ENCODE measurements around the gene SLC4A9. TPM values are rescaled to one million over a fixed set of nuclear protein-coding genes. Genes with fewer than 3 reads are reported as not detected.
A peak's percentile ranks its signal among the peaks of the same experiment; 100 is the strongest.
"Not testable (repeated sequence)": the region's sequence is repeated elsewhere in the genome, so short reads cannot be mapped to it uniquely, and the experiment has no call there.

The SLC4A9 gene
- total RNA-seq, 1 donor from 2014 or later, result not detected

- ATAC-seq (no peak), DNase-seq (ENCODE audit: missing footprints) (no peak)
- intact Hi-C loops (cut with DNase I), result no loop called here
These were observed 28.4 kb upstream of the SLC4A9 start for GRCh38 chr5:140331638-140332037.

- ATAC-seq, result peak; percentile 50
- no peak for DNase-seq (ENCODE audit: missing footprints)
- intact Hi-C loops (cut with DNase I), result no loop called here
These were observed 23.6 kb upstream of the SLC4A9 start for GRCh38 chr5:140336388-140336787.

DNA sequence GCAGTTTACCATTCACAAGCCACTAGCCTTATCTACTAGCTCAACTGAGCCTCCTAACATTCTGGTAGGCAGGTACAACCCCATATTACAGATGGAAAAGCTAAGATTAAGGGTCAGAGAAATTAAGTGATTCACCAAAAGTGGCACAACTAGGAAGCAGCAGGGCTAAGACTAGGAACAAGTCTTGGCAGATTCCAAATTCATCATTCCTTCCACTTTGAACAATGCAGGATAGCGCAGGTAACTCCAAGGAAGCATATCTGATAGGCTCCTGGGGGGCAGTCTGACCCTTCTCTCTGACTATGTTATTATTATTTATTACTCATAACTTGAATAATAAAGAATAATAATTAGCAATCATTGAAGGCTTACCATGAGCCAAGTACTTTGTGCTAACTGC lies 22.1 kb upstream of the SLC4A9 start:
- DNase-seq (ENCODE audit: missing footprints), result no peak
- ATAC-seq, result no peak
- intact Hi-C loops (cut with DNase I), result no loop called here

- intact Hi-C loops (cut with DNase I), result no loop called here
- no peak for DNase-seq (ENCODE audit: missing footprints)
- ATAC-seq, result no peak
These were observed 21.7 kb upstream of the SLC4A9 start for GRCh38 chr5:140338336-140338735.

GRCh38 chr5:140338908-140339307 lies 21.1 kb upstream of the SLC4A9 start:
- intact Hi-C loops (cut with DNase I), result no loop called here
- DNase-seq (ENCODE audit: missing footprints) (no peak), ATAC-seq (no peak)

- no peak for DNase-seq (ENCODE audit: missing footprints)
- intact Hi-C loops (cut with DNase I), result no loop called here
- no peak for ATAC-seq
These were observed 20.4 kb upstream of the SLC4A9 start for GRCh38 chr5:140339636-140340035.

DNA sequence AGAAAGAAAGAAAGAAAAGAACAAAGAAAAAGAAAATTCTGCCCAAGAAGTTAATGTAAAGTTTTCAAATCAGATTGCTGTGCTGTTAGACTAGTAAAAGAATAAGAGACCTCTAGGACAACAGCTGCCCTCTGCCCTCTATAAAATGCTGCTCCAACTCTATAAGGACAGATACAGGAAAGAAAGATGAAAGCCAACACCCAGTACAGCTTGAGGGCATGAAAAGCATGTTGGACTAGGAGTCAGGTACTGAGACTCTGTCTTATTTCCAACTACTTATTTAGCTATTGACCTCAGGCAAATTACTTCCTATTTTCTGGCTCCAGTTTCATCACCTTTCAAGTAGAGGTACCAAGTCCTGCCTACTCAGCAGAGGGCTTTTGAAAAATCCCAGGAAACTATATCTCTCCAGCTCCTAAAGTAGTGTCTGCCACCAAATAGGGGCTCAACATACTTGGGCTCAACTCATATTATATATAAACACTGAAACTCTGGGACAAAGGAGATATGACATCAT lies 19.3 kb upstream of the SLC4A9 start:
- intact Hi-C loops (cut with DNase I), result no loop called here
- ATAC-seq, result no peak
- no peak for DNase-seq (ENCODE audit: missing footprints)

DNA sequence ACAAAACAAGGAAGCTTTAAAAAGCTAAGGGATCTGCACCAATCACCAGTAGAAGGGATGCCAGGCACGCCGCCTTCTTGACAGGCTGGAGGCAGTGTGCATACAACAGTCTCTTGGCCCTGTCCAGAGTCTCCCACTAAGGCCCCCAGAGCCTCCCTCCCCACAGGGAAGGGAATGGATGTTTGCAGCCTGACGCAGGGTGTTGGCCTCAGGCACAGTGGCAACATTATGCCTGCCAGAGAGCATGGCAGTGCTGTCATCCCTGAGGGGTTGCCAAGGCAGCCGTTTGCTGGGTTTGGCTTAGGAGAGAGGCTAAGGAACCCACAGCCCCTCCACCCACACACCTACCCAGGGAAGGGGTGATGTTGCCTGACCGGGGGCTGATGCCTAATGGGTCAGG lies 18.4 kb upstream of the SLC4A9 start:
- peak; percentile 65 for ATAC-seq
- DNase-seq (ENCODE audit: missing footprints), result no peak
- intact Hi-C loops (cut with DNase I), result no loop called here

- ATAC-seq (no peak), DNase-seq (ENCODE audit: missing footprints) (no peak)
These were observed 17.7 kb upstream of the SLC4A9 start for GRCh38 chr5:140342287-140342686.

DNA sequence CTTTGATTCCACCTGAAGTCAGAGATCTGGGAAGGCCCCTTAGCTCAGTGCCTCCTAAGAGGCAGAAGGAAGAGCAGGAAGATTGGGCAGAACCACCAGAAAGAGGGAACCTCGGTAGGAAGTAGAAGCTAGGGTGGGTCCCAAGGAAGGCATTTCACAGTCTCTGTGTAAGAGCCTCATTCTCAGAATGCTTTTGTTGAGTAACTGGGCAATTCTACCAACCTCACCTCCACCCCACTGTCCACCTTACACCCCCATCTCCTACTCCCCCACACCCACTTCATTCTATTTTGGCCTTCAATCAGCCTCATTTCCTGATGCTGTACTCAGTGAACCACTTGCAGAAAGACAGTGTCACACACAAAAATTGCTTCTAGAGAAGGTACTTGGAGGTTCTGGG lies 17.1 kb upstream of the SLC4A9 start:
- no peak for DNase-seq (ENCODE audit: missing footprints)
- no peak for ATAC-seq
- intact Hi-C loops (cut with DNase I), result no loop called here

More at GRCh38 chr5:140342287-140342686, 17.7 kb upstream of the SLC4A9 start:
- intact Hi-C loops (cut with DNase I), result no loop called here

DNA sequence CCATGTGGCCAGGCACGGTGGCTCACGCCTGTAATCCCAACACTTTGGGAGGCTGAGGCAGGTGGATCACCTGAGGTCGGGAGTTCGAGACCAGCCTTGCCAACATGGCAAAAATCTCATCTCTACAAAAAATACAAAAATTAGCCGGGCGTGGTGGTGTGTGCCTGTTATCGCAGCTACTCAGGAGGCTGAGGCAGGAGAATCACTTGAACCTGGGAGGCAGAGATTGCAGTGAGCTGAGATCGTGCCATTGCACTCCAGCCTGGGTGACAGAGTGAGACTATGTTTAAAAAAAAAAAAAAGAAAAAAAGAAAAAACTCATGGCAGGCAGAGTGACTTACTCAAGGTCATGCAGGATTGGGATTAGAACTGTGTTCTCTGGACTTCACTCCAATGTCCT lies 16.1 kb upstream of the SLC4A9 start:
- ATAC-seq; intact Hi-C loops (cut with DNase I); DNase-seq (ENCODE audit: missing footprints): not testable (repeated sequence)

DNA sequence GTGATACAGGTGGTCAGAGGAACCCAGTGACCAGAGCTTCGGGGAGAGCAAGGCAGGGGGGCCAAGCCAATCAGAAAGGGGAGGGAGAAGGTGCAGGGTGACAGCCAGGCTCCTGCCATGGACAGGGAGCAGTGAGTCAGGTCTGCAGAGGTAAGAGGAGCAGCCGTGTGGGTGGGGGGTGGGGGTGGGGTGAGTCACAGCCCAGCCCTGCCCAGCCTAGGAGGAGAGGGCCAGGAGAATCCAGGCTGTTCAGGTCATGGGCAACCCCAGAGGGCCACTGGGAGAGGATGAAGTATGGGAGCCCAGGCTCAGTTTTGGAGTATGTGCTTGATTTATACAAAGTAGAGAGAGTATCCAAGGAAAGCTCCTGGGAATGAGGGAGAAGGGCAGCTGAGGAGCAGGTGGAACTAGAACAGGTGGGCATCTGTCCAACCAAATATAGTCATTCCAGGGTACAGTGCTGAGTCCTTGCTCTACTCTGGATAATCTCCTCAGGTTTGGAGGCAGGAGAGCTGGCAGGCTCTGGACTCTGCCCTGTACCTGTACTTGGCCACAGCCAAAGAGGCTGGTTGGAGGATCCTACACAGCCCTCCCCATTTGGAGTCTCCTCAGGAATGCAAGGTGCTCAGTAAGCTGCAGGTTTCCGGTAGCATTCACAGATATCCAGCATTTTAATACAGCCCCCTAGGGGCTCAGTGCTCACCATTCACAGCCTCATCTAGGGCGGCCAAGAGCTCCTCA lies 15.1 kb upstream of the SLC4A9 start:
- no peak for ATAC-seq
- DNase-seq (ENCODE audit: missing footprints), result no peak
- intact Hi-C loops (cut with DNase I), result loop anchor here (5.0 kb wide), 3 partner anchors 43 to 168 kb away; partner anchors contain the start of genes CYSTM1 and PFDN1

DNA sequence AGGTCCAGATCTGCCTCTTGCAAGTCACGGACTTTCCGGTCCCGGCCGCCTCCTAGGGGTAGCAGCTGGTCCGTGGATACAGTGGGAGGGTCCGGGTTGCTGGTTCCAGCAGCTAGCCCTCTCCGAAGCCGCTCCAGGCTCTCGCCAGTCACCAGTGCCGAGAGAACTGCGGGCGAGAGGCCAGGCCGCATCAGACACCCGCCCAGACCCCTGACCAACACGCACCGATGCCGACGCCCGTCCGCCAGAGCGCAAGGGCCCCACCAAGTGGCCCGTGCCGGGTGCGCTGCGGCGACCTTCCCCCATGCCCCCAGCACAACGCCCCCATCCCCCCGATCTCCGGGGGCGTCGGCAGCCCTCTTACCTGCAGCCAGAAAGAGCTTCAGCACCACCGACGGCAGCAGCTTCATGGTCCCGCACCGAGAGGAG lies 14.1 kb upstream of the SLC4A9 start:
- peak; percentile 87 for DNase-seq (ENCODE audit: missing footprints)
- intact Hi-C loops (cut with DNase I), result loop anchor here (1.0 to 5.0 kb wide), 4 partner anchors 44 to 169 kb away; partner anchors contain the start of genes CYSTM1 and PFDN1
- ATAC-seq, result peak; percentile 57

DNA sequence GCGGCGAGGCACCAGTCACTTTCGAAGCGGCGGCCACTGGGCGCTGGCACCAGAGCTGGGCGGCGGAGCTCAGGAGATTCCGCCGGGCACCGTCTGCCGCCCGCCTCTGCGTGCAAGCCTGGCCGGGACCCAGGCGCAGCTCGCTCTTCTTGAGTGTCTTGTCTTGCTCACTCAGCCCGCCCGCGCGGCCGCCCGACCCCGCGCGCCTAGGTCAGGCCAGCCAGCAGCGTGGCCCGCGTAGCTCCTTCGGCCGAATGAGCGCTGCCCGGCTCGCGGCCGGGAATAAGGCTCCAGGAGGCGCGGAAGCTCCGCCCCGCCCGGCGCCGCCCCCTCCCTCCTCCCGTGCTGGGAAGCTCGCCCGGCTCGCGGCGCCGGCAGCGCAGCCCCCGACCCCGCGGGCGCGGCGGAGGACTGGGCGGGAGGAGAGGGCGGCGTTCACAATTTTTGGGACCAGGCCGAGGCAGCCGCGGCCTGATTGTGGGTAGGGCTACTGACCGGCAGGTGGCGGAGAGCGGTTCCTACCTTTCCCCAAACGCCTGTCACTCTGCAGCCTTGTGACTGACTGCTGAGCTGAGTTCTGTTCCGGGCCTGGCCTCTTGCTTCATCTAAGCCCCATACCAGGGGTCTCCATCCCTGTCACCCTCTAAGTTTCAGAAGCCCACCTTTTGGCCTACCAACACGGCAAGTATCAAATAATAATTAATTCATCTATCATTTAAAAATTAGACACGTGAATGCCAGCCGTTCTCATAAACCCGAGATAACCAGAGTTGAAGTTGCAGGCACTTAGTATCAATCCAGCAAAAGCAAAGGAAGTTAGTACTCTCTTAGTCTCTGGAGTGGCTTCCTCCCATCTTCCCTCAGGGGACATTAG lies 13.4 kb upstream of the SLC4A9 start, which contains the start of gene HBEGF:
TSS of gene HBEGF (minus strand) at position 256 of the 874 bp plus-strand sequence. CDS start 275 bp downstream, outside the sequence.
- ATAC-seq (peak; percentile 87), DNase-seq (ENCODE audit: missing footprints) (peak; percentile 90)
- intact Hi-C loops (cut with DNase I), result loop anchor here (1.0 to 5.0 kb wide), 4 partner anchors 44 to 169 kb away; partner anchors contain the start of genes CYSTM1 and PFDN1

GRCh38 chr5:140347360-140347759 lies 12.6 kb upstream of the SLC4A9 start:
- no peak for DNase-seq (ENCODE audit: missing footprints)

GRCh38 chr5:140348104-140348503 lies 11.9 kb upstream of the SLC4A9 start:
- intact Hi-C loops (cut with DNase I), result loop anchor here (5.0 kb wide), 3 partner anchors 46 to 171 kb away; partner anchors contain the start of genes CYSTM1 and PFDN1
- ATAC-seq, result no peak
- DNase-seq (ENCODE audit: missing footprints), result no peak

More at GRCh38 chr5:140347360-140347759, 12.6 kb upstream of the SLC4A9 start:
- peak; percentile 32 for ATAC-seq
- intact Hi-C loops (cut with DNase I), result loop anchor here (5.0 kb wide), 3 partner anchors 45 to 170 kb away; partner anchors contain the start of genes CYSTM1 and PFDN1

DNA sequence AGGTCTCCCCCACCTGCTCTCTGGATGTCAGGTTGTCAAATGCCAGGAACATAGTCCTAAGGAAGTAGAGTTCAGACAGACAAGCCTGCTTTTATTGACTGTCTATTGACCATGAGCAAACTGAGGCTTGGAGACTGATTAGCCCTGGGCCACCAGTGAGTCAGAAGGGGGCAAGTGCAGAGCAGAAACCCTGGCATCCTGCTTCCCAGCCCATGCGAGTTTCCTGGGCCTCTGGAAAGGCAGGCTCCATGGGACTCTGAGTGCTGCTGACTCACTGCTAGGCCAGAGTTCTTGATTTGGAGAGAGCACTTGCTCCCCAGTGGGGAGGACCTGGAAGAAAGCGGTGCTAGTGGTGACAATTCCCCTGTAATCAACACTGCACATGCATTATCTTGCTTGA lies 10.8 kb upstream of the SLC4A9 start:
- ATAC-seq, result no peak
- intact Hi-C loops (cut with DNase I), result loop anchor here (5.0 kb wide), 3 partner anchors 47 to 172 kb away; partner anchors contain the start of genes CYSTM1 and PFDN1
- no peak for DNase-seq (ENCODE audit: missing footprints)

DNA sequence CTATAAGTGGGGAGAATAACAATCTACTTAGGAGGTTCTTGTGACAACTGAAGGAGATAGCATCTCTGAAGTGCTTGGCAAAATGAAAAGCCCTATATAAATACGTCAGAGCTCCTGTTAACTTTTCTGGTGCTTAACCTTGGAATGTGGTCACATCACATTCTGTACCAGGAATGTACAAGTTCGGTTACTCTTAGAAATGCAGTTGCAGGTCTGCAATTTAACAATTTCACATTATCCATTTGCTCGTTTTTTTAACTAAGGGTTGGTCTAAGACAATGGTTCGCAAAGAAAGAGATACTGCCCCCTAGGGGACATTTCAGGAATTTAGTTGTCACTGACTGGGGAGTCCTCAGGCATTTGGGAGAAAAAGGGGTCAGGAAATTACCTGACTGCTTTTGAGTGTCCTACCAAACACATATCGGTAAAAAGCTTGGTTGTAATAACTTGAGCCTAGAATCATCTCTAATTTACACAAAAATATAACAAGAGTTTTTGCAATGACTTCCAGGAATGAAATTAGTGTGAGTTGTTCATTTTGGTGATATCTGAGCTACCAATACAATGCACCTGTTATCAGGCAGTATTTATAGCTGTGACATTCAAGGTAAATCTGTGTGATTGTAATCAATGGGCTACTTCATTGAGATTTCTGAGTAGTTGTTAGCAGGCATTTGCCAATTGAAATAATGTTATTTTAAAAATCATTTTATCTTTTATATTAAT lies 8.2 kb upstream of the SLC4A9 start:
- peak; percentile 40 for ATAC-seq
- intact Hi-C loops (cut with DNase I), result no loop called here
- DNase-seq (ENCODE audit: missing footprints), result no peak
